ENCODE results near the gene FILIP1L.
"Not testable (repeated sequence)": the region's sequence is repeated elsewhere in the genome, so short reads cannot be mapped to it uniquely, and the experiment has no call there.

FILIP1L gene

GRCh38 chr3:100096866-100097265, 17.4 kb downstream of the FILIP1L start:
- no peak for DNase-seq

- not testable (repeated sequence) for DNase-seq
Measured at GRCh38 chr3:100096286-100096685, 18.0 kb downstream of the FILIP1L start.

GRCh38 chr3:100093831-100094230, 20.5 kb downstream of the FILIP1L start:
- DNase-seq = no peak

GRCh38 chr3:100090669-100091005, 23.7 kb downstream of the FILIP1L start:
- DNase-seq = no peak

GRCh38 chr3:100089812-100090668, 24.3 kb downstream of the FILIP1L start:
- peak; percentile 43 for DNase-seq

GRCh38 chr3:100088735-100089368, 25.4 kb downstream of the FILIP1L start:
- DNase-seq = no peak

- no peak for DNase-seq
Measured at GRCh38 chr3:100087198-100087597, 27.1 kb downstream of the FILIP1L start.

GRCh38 chr3:100086401-100086800, 27.9 kb downstream of the FILIP1L start:
- DNase-seq = no peak

- no peak for DNase-seq
Measured at GRCh38 chr3:100084100-100084806, 30.0 kb downstream of the FILIP1L start.

- DNase-seq = no peak
Measured at GRCh38 chr3:100083209-100083608, 31.1 kb downstream of the FILIP1L start.

- DNase-seq = no peak
Measured at GRCh38 chr3:100082714-100083113, 31.6 kb downstream of the FILIP1L start.

GRCh38 chr3:100081986-100082692, 32.2 kb downstream of the FILIP1L start:
- DNase-seq = no peak

- DNase-seq = no peak
Measured at GRCh38 chr3:100081311-100081710, 33.0 kb downstream of the FILIP1L start.

GRCh38 chr3:100080573-100080972, 33.7 kb downstream of the FILIP1L start:
- DNase-seq = no peak

- DNase-seq = no peak
Measured at GRCh38 chr3:100079328-100079727, 35.0 kb downstream of the FILIP1L start.

- DNase-seq = peak; percentile 52
Measured at GRCh38 chr3:100076731-100077529, 37.4 kb downstream of the FILIP1L start.

- no peak for DNase-seq
Measured at GRCh38 chr3:100075851-100076730, 38.2 kb downstream of the FILIP1L start.

- DNase-seq = no peak
Measured at GRCh38 chr3:100075196-100075595, 39.1 kb downstream of the FILIP1L start.

- peak; percentile 84 for DNase-seq
Measured at GRCh38 chr3:100073714-100074307, 40.5 kb downstream of the FILIP1L start.

- no peak for DNase-seq
Measured at GRCh38 chr3:100073049-100073713, 41.1 kb downstream of the FILIP1L start.

Measured in right hindlimb (tissue), 1 donor.